SW 1271 (cell line): ENCODE measurements around the gene FGFR2.
"Not testable (repeated sequence)": the region's sequence is repeated elsewhere in the genome, so short reads cannot be mapped to it uniquely, and the experiment has no call there.

Experiments
- DNase-seq, 2 experiments: peaks; one replicate each; lab custom pipeline; 2025; lab: John Stamatoyannopoulos, UW

FGFR2 gene

DNA sequence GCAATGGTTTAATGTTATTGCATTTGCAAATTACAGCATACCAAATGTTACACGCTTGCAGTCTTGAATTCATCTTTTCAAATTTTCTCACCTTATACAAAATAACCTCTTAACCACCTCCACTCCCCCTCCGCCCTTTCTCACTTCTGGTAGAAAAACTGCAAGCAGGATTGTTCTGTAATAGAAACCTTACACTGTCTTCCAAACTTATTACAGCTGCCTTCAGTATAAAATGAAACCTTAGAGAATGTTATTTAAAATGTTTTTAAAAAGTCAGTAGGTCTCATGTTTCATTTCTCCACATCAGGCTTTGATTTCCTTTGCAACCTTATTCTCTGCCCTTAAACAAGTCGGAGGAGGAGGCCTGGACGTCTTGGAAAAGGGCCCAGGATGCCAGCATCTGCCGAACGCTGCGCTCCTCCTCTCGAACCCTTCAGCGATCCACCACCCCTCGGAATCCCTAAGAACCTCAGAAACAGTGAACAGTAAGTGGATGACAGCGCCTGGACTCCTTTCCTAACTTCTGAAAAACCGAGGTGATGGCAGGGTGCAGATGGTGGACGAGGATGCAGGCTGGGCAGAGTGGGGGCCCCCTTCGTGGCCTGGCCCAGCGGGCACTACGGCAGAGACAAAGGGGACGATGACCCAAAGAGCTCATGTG lies 74.0 kb downstream of the FGFR2 start:
- DNase-seq, result no peak

DNA sequence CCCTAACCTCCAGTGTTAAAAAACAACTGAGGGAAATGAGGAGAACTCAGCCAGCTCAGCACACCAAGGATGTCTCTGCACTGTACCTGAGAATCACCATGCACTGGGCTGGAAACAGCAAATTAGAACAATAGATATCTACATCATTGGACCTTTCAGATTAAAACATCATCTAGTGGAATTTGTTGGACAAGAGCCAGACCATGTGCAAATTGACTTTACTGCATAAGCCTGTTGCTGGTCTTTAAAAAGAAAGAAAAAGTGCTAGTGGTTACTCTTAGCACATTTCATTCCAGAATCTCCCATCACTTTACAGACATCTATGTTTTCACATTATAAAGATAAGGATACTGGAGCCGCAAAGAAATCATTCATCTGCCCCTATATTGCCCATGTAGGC lies 75.4 kb downstream of the FGFR2 start:
- no peak for DNase-seq

DNA sequence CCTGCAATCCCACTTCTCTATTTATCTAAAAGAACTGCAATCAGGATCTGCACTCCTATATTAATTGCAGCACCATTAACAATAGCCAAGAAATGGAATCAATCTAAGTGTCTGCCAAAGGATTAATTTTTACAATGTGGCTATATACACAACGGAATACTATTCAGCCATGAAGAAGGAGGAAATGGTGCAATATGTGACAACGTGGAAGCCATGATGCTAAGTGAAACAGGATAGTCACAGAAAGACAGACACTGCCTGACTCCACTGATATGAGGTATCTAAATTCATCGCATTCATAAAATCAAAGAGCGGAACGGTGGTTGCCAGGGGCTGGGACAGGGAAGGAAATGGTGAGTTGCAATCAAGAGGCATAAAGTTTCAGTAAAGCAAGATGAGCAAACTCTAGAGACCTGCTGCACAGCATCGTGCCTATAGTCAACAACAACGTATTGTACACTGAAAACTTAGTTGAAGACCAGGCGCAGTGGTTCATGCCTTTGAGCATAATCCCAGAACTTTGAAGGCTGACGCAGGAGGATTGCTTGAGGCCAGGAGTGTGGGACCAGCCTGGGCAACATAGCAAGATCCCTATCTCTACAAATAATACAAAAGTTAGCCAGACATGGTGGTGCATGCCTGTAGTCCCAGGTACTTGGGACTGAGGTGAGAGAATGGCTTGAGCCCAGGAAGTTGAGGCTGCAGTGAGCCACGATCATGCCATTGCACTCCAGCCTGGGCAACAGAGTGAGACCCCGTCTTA lies 76.3 kb downstream of the FGFR2 start:
- DNase-seq, result no peak

DNA sequence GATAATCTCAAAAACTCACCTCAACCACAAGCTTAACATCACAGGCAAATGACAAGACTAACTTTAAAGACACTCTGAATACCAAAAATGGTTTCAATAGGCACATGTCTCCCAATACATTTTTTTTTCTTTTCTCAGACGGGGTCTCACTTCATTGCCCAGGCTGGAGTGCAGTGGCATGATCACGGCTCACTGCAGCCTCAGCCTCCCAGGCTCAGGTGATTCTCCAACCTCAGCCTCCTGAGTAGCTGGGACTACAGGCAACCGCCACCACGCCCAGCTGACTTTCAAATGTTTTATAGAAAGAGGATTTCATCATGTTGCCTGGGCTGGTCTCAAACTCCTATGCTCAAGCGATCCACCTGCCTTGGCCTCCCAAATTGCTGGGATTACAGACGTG lies 77.7 kb downstream of the FGFR2 start:
- not testable (repeated sequence) for DNase-seq

DNA sequence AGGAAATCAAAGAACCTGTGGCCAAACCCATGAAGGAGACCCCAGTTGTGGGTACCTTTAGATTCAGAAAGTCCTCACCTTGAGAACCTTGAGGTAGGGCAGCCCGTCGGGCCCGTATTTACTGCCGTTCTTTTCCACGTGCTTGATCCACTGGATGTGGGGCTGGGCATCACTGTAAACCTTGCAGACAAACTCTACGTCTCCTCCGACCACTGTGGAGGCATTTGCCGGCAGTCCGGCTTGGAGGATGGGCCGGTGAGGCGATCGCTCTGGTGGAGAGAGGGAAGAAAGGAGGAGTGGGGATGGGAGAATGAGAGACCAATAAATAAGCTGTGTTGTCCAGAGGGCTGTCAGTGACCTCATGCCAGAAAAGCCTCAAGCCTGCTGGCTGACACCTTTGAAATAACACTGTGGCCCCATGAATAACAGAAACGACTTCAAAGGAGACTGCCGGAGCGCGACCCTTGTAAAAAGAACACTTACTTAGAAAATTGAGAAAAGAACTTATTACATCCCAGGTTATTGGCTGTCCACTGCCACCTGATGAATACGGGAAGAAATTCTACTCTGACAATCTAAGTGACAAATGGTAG lies 78.2 kb downstream of the FGFR2 start:
- no peak for DNase-seq

DNA sequence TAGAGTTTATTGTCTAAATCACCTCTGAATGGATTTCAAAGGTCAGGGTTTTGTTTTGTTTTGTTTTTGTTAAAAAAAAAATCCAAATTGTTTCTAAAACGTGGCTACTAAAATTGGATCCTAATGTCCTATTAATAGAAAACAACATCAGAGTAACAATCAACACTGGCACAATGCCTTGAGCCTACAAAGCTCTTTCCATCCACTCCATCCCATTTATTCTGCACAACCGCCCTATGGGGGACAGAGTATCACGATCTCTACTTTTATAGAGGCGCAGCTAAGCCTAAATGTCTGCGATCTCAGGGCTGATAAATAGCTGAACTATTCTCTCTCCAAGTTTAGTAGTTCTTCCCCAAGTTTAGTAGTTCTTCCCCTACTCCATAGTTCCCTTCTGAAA lies 78.8 kb downstream of the FGFR2 start:
- no peak for DNase-seq

DNA sequence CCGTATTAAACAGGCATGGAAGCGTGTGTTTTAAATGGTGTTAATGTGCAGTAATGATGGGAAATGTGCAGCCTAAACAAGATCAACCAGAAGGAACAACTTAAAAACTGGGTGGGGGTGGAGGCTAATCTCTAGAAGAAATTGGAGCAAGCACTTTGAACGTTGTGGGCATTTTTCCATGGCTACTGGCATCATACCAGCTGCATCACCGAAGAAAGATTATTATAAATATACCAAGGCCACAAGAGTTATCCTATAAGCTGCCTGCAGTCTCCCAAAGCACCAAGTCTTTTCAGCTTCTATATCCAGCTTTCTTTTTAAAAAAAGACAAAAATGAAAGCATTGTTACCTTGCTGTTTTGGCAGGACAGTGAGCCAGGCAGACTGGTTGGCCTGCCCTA lies 79.9 kb downstream of the FGFR2 start:
- DNase-seq, result no peak

DNA sequence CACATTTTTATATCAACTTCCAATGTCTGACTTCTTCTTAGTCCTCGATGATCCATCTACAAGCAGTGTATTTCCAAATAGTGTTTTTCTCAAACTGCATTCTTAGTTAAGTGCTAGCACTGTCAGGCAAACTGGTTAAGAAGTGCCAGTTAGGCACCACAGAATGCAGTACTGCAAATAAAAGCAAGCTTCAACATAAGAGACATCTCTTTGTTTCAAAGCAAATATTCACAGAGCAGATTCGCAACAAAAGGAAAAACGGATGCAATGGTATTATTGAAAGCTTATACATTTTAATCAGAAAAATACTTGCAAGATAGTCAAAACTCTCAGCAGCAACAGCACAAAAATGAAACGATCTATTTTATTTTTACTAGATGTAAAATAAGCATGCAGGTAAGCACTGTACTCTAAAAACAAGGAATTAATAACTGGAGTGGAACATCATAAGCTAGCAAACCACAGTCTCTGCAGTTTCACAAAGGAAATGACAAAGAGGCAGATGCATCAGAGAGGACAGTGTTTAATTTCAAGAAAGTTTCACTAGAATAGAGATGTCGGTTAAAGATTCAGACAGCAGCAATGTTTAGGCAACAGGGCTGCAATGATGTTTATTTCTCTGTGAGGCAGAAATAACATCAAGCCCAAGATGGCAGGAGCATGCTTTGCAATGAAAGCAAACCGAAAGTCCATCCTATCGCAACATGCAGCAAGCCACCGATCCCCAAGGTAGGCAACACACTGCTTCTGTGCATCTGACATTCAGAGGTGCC lies 82.0 kb downstream of the FGFR2 start:
- DNase-seq, result no peak

DNA sequence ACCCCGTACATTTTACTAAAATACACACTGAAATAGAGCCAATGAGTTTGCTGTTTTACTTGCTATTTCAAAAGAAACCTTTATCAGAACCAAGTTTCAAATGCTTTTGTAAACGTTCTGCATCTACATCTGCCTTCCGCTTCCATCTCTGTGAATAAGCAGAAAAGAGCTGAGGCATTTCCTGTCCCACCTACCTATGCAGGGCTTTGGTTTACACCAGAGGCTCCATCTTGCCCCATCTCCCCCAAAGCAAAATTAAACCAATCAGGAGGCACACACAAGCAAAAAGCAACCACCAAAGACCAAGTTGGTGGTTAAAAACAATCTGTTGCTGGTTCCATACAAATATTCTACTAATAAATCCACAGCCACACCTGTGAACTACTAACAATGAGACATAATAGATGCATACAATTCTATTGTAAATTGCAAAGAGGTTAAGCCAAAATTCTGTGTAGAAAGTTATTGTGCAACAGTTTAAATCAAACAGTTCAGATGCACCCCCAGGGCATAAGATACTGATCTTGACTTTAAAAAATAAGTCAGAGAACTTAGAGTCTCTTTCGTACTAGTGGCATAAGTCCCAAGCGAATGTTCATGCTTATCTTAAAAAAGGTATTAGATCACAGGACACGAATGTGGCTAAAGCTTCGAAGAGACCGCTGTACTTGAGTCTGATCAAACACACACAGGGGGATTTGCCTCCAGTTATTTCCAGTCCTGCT lies 83.9 kb downstream of the FGFR2 start:
- no peak for DNase-seq

DNA sequence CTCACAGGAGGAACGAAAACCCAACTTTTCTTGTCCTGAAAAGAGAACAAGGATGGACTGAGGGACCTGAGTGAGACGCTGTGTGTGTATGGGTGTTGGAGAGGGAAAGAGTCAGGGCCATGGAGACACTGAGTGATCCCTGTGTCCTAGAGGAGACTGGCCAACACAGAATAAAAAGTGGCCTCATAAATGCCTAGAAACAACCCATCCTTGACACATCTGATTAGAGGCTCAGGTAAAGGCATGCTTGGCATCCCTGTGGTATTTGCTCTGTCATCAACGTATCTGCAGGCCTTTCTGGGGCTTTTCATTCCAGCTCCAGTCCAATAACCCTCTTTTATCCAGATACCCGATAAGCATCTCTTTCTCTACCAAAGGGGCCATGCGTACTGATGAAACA lies 86.3 kb downstream of the FGFR2 start:
- no peak for DNase-seq

DNA sequence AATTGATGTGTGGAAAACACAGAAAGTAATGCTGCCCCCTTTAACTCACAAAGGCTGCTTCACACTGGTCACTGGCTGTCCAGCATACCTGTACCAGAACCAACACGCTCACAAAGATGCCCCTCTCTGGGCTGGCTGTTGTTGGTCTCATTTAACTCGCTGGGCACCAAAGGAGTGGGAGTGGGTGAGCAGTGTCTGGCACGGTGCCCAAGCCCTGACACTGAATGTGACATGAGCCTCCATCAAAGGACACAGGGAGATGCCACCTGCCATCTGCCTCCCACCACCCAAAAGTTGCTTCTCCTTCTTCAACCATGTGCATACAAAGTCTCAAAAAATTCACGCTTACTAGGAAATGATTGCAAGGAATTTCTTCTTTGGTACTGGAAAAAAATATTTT lies 86.8 kb downstream of the FGFR2 start:
- DNase-seq, result no peak

DNA sequence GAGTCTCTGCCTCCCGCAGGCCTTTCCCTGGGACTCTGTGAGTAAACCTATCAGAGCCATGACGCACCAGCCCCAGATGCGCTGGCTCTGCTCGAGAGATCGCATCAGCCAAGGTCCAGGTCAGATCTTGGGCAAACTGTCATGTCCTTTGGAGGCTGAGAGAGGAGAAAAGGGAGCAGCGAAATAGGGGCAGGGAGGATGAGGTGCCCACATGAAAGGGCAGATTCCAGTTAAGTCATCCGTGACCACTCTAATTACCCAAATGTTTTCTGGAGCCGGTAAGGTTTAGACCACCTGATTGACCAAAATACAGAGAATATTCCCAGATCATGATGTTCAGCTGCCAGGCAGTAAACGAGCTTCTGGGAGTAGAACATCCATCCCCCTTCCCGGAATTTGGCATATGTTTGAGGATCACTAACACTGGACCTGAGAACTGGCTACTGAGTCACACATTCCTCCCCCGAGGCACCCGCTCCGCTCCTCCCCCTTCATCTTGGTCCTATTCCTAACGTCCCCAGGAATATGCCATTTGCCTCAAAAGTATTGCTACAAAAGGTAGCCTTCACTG lies 88.0 kb downstream of the FGFR2 start:
- DNase-seq, result no peak

DNA sequence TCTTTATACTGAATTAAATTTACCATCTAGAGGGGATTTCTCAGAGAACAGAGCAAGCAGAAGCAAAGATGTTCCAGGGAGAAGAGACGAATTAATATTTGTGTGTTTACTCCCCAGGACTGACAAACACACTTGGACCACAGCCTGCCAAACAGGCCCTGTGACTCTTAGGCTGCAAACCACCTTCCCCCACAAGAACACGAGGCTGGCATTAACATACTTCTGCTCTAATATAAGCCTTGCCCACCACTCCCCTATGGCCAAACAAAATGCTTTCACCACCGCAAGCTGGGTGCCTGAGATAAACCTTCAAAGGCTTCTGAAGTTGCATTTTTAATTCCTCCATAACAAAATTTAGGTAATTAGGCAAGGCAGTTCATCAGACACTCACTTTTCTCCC lies 88.4 kb downstream of the FGFR2 start:
- no peak for DNase-seq

DNA sequence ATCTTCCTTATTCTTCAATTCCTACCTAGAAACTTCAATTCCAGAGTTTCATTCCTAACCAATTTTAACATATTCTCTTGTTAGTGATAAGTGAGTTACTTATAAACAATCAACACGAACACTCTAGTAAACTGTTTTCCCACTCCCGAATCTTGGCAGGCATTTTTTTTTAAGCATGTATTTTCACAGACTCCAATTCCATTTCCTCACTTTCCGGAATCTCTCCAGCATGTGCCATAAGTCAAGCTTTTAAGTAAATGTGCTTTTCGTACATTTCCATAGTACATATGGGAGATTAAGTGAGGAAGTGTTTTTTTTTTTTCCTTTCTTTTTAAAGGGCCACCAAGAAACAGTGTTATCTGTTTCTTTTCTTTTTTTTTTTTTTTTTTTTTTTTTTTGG lies 89.1 kb downstream of the FGFR2 start:
- DNase-seq, result no peak

DNA sequence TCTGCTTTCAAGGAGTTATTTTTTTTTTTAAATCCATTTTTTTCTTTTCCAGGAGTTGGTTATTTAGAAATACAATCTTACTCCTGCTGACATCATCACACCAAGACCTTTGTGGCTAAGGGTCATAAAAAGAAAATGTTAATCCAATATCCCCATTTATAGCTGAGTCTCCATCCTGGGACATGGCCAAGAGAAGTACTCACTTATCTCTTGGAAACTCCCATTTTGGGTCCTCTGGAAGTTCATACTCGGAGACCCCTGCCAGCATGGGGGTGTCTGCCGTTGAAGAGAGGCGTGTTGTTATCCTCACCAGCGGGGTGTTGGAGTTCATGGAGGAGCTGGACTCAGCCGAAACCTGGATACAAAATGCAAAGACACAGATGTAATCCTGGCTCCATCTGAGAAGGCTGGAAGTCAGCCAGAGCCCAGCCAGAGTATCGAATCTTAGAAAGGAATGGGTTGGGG lies 94.6 kb downstream of the FGFR2 start:
- no peak for DNase-seq

DNA sequence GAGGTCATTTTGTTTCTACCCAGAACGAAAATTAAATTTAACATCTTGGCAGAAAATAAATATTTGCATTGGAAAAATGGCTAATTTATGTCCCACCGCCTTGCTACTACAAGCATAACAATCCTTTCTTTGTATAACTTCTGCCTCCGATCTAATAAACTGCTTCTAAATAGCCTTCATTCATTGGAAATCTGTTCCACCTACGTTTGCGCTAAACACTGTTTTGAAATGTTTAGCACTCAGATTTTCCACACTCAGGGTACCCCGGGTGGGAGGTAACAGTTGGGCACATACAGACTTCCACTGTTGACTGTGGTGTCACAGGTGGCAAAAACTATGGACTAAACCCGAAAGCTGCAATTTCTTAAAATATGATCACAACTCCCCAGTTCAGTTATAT lies 96.4 kb downstream of the FGFR2 start:
- DNase-seq, result no peak

DNA sequence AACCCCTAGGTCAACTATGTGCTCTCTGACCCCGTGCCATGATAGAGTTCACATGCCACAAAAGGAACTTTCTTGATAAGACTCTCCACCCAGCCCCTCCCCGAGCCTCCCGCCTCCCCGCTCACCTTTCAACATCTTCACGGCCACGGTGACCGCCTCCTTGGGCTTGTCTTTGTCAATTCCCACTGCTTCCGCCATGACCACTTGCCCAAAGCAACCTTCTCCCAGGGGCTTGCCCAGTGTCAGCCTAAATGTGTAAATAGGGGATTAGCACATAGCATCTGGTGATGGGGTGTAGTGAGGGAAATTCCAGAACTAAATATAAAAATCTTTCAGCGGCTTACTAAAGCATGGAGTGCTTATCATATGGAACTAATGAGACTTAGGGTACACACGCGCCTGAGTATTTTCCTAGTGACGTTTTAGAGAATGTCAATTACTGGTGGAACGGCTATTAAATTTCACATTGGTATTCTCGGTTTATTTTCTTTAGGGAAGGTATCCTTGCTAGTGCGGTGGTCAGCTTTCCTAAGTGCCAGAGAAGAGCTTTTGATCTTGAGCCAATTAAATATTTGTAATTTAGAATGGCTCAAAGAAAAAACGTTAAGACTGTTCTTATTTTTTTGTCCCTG lies 97.4 kb downstream of the FGFR2 start:
- DNase-seq, result no peak

DNA sequence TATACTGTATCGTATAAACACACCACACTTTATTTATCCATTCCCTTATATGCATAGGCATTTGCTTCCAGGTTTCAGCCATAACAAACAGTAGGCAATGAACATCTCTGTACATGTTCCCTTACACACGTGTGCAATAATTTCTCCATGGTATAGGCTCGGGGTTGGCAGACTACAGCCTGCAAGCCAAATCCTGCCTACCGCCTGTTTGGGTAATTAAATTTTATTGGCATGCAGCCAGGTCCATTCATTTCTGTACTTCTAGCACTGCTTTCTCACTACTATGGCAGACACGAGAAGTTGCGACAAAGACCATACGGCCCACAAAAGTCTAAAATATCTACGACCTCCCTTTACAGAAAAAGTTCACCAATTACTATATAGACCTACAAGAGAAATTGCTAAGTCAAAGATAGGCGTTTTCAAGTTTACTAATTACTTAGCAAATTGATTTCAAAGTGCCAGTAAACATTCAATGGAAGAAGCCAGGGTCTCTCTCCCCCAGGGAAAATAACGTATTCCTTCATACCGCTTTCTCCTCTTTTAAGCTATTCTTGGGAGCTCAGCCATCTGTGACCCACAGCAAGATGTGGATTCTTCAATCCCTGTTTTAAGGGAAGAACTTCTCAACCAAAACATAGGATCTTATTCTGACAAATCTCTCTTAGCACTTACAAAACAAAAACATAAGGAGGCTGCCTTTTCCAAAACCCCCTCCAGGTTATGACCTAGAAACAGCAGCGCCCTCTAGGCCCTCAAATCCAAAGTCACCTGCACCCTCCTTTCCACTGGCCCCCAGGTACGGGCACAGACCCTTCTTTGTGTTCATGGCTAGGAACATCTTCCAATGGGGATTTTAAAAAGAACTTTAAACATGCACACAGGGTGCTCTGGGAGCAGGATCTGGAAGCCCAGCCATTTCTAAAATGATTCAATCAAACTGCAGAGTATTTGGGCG lies 100.5 kb downstream of the FGFR2 start:
- no peak for DNase-seq

DNA sequence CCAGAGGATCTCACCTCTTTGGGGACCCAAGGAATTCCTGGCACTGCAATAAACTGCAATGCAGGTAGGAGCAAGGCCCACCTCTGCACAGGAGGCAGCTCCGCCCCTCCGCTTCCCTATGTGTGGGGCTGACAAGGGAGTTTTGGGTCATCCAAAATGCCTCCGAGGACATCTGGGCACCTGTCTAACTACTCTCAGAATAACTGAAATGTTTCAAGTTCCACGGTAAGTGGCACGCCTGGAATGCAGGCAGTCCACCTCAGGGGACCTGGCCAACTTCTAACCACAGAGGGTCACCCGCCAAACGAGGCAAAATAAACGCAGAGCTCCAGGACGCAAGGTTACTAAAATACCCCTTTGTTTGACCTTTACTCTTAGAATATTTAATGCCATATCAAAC lies 102.5 kb downstream of the FGFR2 start:
- DNase-seq, result no peak

DNA sequence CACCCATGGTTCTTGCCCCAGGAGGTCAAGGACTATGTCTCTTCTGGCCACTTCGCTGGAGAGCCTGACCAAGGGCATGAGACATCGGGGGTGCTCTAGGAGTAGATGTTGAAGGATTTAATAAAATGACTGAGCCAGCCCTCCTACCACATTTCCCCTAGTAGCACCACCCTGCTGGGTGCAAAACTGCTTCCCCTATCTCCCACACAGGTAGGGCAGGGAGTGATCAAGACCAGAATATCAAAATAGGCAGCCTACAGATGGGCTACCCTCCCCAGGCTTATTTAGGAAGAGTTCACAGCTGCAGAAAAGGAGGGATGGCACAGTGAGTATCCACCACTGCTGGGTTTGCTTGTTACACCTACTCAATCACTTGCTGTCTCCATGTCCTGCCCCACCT lies 103.9 kb downstream of the FGFR2 start:
- no peak for DNase-seq
